Fibroblast of lung (primary cell): ENCODE results near the gene NRDE2. TPM values are rescaled to one million over a fixed set of nuclear protein-coding genes. Genes with fewer than 3 reads are reported as not detected.
"Not testable (repeated sequence)": the region's sequence is repeated elsewhere in the genome, so short reads cannot be mapped to it uniquely, and the experiment has no call there.

Experiments
- DNase-seq, 2 donors: peaks; one replicate each; pipeline versions ENCODE4 v3.0.0 to v3.0.0-alpha.2; 2010; ENCODE audit warnings: low read depth in 2 of 2
- H2AFZ ChIP-seq: 2 replicates; pipeline ENCODE4 v1.5.1; 2012; ENCODE audit warnings: low read length, control low read depth, inconsistent platforms
- H3K27ac ChIP-seq: 2 replicates; pipeline ENCODE4 v1.5.1; 2011; ENCODE audit warnings: low read length, control low read depth; ENCODE audit not compliant: insufficient read depth
- H3K27me3 ChIP-seq: 2 replicates; pipeline ENCODE4 v1.5.1; 2011; ENCODE audit warnings: mild to moderate bottlenecking, low read length; ENCODE audit not compliant: control insufficient read depth, insufficient read depth
- H3K36me3 ChIP-seq: 2 replicates; pipeline ENCODE4 v1.5.1; 2011; ENCODE audit warnings: low read length; ENCODE audit not compliant: control insufficient read depth, insufficient read depth
- H3K4me1 ChIP-seq: 2 replicates; pipeline ENCODE4 v1.5.1; 2011; ENCODE audit warnings: low read length; ENCODE audit not compliant: control insufficient read depth, insufficient read depth; ENCODE audit errors: extremely low read depth
- H3K4me2 ChIP-seq: 2 replicates; pipeline ENCODE4 v1.5.1; 2011; ENCODE audit warnings: low read length, control low read depth; ENCODE audit not compliant: insufficient read depth; ENCODE audit errors: extremely low read depth
- H3K4me3 ChIP-seq, 4 experiments: fragments of 200-600 bp in 1 of 4; sonication (generic) in 1 of 4; replicated peaks in 1 of 4; 2 replicates each; pipeline ENCODE4 v1.5.1; 2011 to 2016; ENCODE audit warnings: low read length in 4 of 4, low read depth in 3 of 4, mild to moderate bottlenecking in 3 of 4, control low read depth in 2 of 4, inconsistent platforms in 1 of 4, mixed read lengths in 1 of 4; ENCODE audit not compliant: insufficient read depth in 1 of 4; ENCODE audit errors: control extremely low read depth in 1 of 4
- H3K79me2 ChIP-seq: 2 replicates; pipeline ENCODE4 v1.5.1; 2012; ENCODE audit warnings: mild to moderate bottlenecking, low read length, inconsistent platforms; ENCODE audit not compliant: control insufficient read depth, insufficient read depth
- H3K9ac ChIP-seq: 2 replicates; pipeline ENCODE4 v1.5.1; 2011; ENCODE audit warnings: mild to moderate bottlenecking, low read length, control low read depth; ENCODE audit not compliant: insufficient read depth
- H3K9me3 ChIP-seq: 2 replicates; pipeline ENCODE4 v1.5.1; 2012; ENCODE audit warnings: low read depth, low read length; ENCODE audit not compliant: control insufficient read depth, insufficient read depth
- H4K20me1 ChIP-seq: 2 replicates; pipeline ENCODE4 v1.5.1; 2011; ENCODE audit warnings: low read length; ENCODE audit not compliant: control insufficient read depth, insufficient read depth; ENCODE audit errors: extremely low read depth
- EZH2 ChIP-seq: IDR thresholded peaks from 2 replicates; pipeline ENCODE4 v1.5.1; 2012; ENCODE audit warnings: low read length, control low read depth, mild to moderate bottlenecking; ENCODE audit errors: missing control alignments
- polyA plus RNA-seq, 2 donors: library from polyadenylated mRNA; depleted of rRNA in 1 of 2; stranded (reverse) in 1 of 2; unstranded in 1 of 2; fragments of >200 nt; gene quantifications; 2 replicates each; pipeline ENCODE4 v1.2.1, GENCODE V29; 2011 to 2012; ENCODE audit warnings: missing spikeins in 1 of 2
- total RNA-seq: library from RNA; depleted of rRNA; stranded (reverse); fragments of >200 nt; gene quantifications from 2 replicates; pipeline ENCODE4 v1.2.1, GENCODE V29; 2014
- TF ChIP-seq, protein P1 (sequence below), 2 donors: IDR thresholded peaks in 1 of 2; conservative IDR thresholded peaks in 1 of 2; 1 replicate in 1 of 2; 2 replicates in 1 of 2; pipeline ENCODE4 v1.5.1; 2011 to 2012; ENCODE audit warnings: low read length in 2 of 2, control low read depth in 1 of 2, inconsistent platforms in 1 of 2, low read depth in 1 of 2, mild to moderate bottlenecking in 1 of 2

The NRDE2 gene
- total and polyA plus RNA-seq, 2 donors (not counting 1 experiment from before 2014, with no cell fraction given) = 7.0 to 9.7 TPM

- H3K9ac ChIP-seq = no peak overlapping the region
- no peak overlapping the region for H3K4me3 ChIP-seq
- H2AFZ ChIP-seq = no peak overlapping the region
- H4K20me1 ChIP-seq = no peaks in the 10 kb centered on the region
- H3K4me1 ChIP-seq = no peaks in the 10 kb centered on the region
- H3K9me3 ChIP-seq = no peaks in the 10 kb centered on the region
- H3K27me3 ChIP-seq = no peaks in the 10 kb centered on the region
- H3K4me2 ChIP-seq = no peak overlapping the region
- TF ChIP-seq EZH2 = no peak
- TF ChIP-seq, protein P1, sequence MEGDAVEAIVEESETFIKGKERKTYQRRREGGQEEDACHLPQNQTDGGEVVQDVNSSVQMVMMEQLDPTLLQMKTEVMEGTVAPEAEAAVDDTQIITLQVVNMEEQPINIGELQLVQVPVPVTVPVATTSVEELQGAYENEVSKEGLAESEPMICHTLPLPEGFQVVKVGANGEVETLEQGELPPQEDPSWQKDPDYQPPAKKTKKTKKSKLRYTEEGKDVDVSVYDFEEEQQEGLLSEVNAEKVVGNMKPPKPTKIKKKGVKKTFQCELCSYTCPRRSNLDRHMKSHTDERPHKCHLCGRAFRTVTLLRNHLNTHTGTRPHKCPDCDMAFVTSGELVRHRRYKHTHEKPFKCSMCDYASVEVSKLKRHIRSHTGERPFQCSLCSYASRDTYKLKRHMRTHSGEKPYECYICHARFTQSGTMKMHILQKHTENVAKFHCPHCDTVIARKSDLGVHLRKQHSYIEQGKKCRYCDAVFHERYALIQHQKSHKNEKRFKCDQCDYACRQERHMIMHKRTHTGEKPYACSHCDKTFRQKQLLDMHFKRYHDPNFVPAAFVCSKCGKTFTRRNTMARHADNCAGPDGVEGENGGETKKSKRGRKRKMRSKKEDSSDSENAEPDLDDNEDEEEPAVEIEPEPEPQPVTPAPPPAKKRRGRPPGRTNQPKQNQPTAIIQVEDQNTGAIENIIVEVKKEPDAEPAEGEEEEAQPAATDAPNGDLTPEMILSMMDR (conservative IDR thresholded peaks at IDR 0.05 in 1 of 2, IDR thresholded peaks at IDR 0.05 in 1 of 2; ENCODE audit: low read depth in 1 of 2, low read length in 2 of 2) = peak; percentile 70 to 86
- DNase-seq = peak; percentile 42 to 51
- no peaks in the 10 kb centered on the region for H3K36me3 ChIP-seq
- no peak overlapping the region for H3K27ac ChIP-seq
- H3K79me2 ChIP-seq = no peaks in the 10 kb centered on the region
Observed at GRCh38 chr14:90235179-90235976, 96.4 kb downstream of the NRDE2 start.

DNA sequence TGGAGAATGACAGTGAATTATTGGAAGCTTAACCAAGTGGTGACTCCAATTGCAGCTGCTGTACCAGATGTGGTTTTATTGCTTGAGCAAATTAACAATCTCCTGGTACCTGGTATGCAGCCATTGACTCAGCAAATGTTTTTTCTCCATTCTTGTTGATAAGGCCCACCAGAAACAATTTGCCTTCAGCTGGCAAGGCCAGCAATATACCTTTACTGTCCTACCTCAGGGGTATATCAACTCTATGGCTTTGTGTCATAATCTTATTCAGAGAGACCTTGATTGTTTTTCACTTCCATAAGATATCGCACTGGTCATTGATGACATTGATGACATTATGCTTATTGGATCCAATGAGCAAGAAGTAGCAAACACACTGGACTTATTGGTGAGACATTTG lies 101.8 kb downstream of the NRDE2 start:
- H4K20me1 ChIP-seq, H3K79me2 ChIP-seq, H2AFZ ChIP-seq, H3K4me2 ChIP-seq, DNase-seq, H3K4me1 ChIP-seq, H3K36me3 ChIP-seq, H3K27me3 ChIP-seq, H3K4me3 ChIP-seq, H3K9ac ChIP-seq, H3K27ac ChIP-seq, H3K9me3 ChIP-seq: not testable (repeated sequence)

- Histone ChIP-seq H3K4me3 (no peak overlapping the region), H3K27ac (no peak overlapping the region), H3K4me2 (no peak overlapping the region), H3K79me2 (no peaks in the 10 kb centered on the region), H2AFZ (no peak overlapping the region), H3K36me3 (no peaks in the 10 kb centered on the region), H3K9me3 (no peaks in the 10 kb centered on the region), H3K9ac (no peak overlapping the region), H4K20me1 (no peaks in the 10 kb centered on the region), H3K4me1 (no peaks in the 10 kb centered on the region), H3K27me3 (no peaks in the 10 kb centered on the region)
- no peak for DNase-seq
- TF ChIP-seq EZH2 = no peak
- TF ChIP-seq, protein P1 (conservative IDR thresholded peaks at IDR 0.05 in 1 of 2, IDR thresholded peaks at IDR 0.05 in 1 of 2; ENCODE audit: low read depth in 1 of 2, low read length in 2 of 2) = no peak
Observed at GRCh38 chr14:90228478-90228877, 103.3 kb downstream of the NRDE2 start.

Other genes with a start within 250 kb of the NRDE2 start
- 75.5 and 112 TPM in 2 replicates for gene PSMC1, start 75.4 kb downstream of the NRDE2 start, total RNA-seq
- 274 and 300 TPM in 2 replicates for gene PSMC1, start 75.4 kb downstream of the NRDE2 start, polyA plus RNA-seq
- 269 and 632 TPM in 2 replicates for gene CALM1, start 65.1 kb upstream of the NRDE2 start, total RNA-seq
- 620 and 700 TPM in 2 replicates for gene CALM1, start 65.1 kb upstream of the NRDE2 start, polyA plus RNA-seq